Thymus (tissue), 2 donors: ENCODE measurements around the gene KPNA2. TPM values are rescaled to one million over a fixed set of nuclear protein-coding genes. Genes with fewer than 3 reads are reported as not detected.

Source experiments
- polyA plus RNA-seq: library from polyadenylated mRNA; stranded (reverse); fragments of 200-250 nt; gene quantifications from one replicate; pipeline ENCODE4 v1.2.3, GENCODE V29; 2013
- total RNA-seq: library from RNA; stranded (reverse); fragments of 120-200 nt; gene quantifications from one replicate; pipeline ENCODE4 v1.2.4, GENCODE V29; 2013
- donor health status: healthy.

Gene KPNA2
- total and polyA plus RNA-seq, 2 donors, result 29.9 to 111 TPM

Other genes starting within 250 kb of the KPNA2 start
- gene BPTF, start 210.2 kb upstream of the KPNA2 start, total RNA-seq, result 48.5 TPM
- gene BPTF, start 210.2 kb upstream of the KPNA2 start, polyA plus RNA-seq, result 29.8 TPM
- gene C17orf58, start 39.3 kb upstream of the KPNA2 start, total RNA-seq, result 2.2 TPM
- 15.7 TPM for gene C17orf58, start 39.3 kb upstream of the KPNA2 start, polyA plus RNA-seq
- gene AMZ2, start 212.3 kb downstream of the KPNA2 start, total RNA-seq, result 64.5 TPM
- gene AMZ2, start 212.3 kb downstream of the KPNA2 start, polyA plus RNA-seq, result 112 TPM